Head of caudate nucleus (tissue), 42 donors: ENCODE data around the gene CGN.
"Not testable (repeated sequence)": the region's sequence is repeated elsewhere in the genome, so short reads cannot be mapped to it uniquely, and the experiment has no call there.

Source experiments
- DNase-seq, 42 donors: peaks; one replicate each; pipeline versions ENCODE4 v3.0.0 to v3.0.0-alpha.2; 2020 to 2021; ENCODE audit warnings: mixed read lengths in 7 of 42
- intact Hi-C: fragments of 100-400 bp; cut with DNase I; formaldehyde crosslinking; loops from one replicate; pipeline ENCODE4 v1.15.0; 2022

Gene CGN

GRCh38 chr1:151518431-151518830, 7.2 kb downstream of the CGN start:
- DNase-seq = no peak
- intact Hi-C loops = no loop called here

DNA sequence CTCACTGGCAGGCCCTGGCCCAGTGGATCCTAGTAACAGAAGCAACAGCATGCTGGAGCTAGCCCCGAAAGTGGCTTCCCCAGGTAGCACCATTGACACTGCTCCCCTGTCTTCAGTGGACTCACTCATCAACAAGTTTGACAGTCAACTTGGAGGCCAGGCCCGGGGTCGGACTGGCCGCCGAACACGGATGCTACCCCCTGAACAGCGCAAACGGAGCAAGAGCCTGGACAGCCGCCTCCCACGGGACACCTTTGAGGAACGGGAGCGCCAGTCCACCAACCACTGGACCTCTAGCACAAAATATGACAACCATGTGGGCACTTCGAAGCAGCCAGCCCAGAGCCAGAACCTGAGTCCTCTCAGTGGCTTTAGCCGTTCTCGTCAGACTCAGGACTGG, 7.7 kb downstream of the CGN start:
- intact Hi-C loops = no loop called here
- DNase-seq = no peak

DNA sequence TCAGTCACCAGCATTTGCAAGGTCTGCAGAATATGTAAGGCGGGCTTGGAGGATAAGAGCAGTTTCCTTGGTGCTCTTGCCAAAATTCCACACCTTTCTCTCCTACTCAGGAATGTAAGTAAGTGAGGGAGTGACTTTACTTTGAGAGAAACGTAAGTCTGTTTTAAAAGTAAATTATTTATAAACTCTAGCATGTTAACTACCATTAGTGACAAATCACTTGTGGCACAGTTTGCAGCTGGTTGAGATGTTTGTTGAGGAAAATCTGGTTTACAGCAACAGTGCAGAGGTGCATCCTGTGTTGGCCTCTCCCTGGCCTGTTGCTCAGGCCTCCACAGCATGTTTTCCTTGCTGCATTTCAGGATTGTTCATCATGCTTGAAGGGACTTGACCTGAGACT, 8.5 kb downstream of the CGN start:
- no peak for DNase-seq
- intact Hi-C loops = no loop called here

DNA sequence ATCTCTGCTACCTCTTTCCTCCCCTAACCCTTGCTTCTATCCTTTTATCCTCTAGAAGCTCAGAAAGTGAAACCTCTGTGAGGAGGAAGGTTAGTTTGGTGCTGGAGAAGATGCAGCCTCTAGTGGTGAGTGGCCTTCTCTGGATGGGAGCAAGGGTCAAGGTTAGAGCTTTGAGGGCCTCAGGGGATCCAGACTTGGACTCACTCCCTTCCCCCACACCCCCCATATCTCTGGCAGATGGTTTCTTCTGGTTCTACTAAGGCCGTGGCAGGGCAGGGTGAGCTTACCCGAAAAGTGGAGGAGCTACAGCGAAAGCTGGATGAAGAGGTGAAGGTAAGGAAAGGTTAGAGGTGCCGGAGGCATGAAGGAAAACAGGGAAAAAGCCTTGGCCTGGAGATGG, 9.2 kb downstream of the CGN start:
- intact Hi-C loops = no loop called here

DNA sequence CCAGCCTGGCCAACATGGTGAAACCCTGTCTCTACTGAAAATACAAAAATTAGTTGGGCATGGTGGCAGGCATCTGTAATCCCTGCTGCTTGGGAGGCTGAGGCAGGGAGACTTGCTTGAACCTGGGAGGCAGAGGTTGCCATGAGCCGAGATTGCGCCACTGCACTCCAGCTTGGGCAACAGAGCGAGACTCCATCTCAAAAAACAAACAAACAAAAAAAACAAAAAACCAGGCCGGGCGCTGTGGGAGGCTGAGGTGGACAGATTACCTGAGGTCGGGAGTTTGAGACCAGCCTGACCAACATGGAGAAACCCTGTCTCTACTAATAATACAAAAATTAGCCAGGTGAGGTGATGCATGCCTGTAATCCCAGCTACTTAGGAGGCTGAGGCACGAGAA, 11.2 kb downstream of the CGN start:
- DNase-seq, intact Hi-C loops: not testable (repeated sequence)

More for the DNA sequence above, 9.2 kb downstream of the CGN start:
- DNase-seq = no peak

DNA sequence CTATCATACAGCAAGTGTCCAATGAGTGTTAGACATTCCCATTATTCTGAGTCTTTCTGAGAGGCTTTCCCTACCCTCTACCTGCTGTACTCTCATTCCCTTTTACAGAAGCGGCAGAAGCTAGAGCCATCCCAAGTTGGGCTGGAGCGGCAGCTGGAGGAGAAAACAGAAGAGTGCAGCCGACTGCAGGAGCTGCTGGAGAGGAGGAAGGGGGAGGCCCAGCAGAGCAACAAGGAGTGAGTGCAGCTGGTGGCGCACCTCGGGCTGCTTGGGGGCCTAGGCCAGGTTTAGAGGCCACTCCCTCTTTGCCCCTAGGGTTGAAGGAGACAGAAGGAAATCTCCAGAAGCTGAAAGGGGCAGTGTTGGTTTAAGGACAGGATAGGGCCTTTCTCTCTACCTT, 12.1 kb downstream of the CGN start:
- no peak for DNase-seq
- intact Hi-C loops = no loop called here

GRCh38 chr1:151524736-151525135, 13.5 kb downstream of the CGN start:
- no peak for DNase-seq
- intact Hi-C loops = no loop called here

DNA sequence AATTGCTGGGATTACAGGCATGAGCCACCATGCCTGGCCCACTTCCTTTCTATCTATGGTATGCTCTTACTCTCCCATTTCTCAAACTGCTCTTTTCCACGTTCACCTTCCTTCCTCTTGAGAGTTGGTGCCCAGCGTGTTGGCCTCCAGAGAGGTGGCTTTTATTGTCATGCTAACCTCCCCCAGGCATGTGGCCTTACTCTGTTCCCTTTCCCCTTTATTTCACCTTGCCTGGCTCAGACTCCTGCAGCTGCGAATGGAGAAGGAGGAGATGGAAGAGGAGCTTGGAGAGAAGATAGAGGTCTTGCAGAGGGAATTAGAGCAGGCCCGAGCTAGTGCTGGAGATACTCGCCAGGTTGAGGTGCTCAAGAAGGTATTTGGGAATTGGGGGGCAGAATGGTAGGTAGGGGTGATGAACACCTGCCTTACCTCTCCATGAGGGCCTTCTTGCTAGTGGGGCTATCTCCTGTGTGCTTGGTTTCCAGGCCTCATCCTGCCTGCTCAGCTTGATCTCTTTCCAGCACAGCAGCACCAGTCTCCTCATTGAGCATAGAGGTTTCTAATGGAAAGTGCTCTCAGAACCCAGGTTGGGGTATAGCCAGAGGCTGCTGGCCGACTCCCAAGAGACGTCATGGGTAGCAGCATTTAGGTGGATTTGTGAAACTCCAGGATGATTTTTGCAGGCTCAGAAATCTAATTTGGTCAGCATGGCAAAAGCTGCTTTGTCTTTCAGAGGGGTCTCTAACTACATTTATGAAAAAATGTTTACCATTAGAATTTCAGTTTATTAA, 15.7 kb downstream of the CGN start:
- intact Hi-C loops = no loop called here
- no peak for DNase-seq

- intact Hi-C loops = no loop called here
- no peak for DNase-seq
These were observed 18.1 kb downstream of the CGN start for GRCh38 chr1:151529211-151529702.

DNA sequence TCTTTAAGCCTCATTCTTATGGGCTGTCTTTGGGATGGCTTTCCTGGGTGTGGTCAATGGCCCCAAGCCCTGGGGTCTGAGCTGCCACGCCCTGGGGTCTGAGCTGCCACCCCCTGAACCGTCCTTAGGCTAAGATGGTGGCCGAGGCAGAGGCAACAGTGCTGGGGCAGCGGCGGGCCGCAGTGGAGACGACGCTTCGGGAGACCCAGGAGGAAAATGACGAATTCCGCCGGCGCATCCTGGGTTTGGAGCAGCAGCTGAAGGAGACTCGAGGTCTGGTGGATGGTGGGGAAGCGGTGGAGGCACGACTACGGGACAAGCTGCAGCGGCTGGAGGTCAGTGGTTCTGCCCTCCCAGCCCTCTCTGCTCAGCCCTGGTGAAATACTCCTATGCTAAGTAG, 18.6 kb downstream of the CGN start:
- intact Hi-C loops = loop anchor here (5.0 kb wide), 1 partner anchor 72 kb away; the partner anchor contains the start of gene POGZ
- DNase-seq = no peak

GRCh38 chr1:151530461-151530860, 19.3 kb downstream of the CGN start:
- no peak for DNase-seq
- intact Hi-C loops = loop anchor here (5.0 kb wide), 1 partner anchor 73 kb away; the partner anchor contains the start of gene POGZ

- no peak for DNase-seq
- intact Hi-C loops = loop anchor here (5.0 kb wide), 1 partner anchor 77 kb away; the partner anchor contains the start of gene POGZ
These were observed 22.7 kb downstream of the CGN start for GRCh38 chr1:151533870-151534269.

DNA sequence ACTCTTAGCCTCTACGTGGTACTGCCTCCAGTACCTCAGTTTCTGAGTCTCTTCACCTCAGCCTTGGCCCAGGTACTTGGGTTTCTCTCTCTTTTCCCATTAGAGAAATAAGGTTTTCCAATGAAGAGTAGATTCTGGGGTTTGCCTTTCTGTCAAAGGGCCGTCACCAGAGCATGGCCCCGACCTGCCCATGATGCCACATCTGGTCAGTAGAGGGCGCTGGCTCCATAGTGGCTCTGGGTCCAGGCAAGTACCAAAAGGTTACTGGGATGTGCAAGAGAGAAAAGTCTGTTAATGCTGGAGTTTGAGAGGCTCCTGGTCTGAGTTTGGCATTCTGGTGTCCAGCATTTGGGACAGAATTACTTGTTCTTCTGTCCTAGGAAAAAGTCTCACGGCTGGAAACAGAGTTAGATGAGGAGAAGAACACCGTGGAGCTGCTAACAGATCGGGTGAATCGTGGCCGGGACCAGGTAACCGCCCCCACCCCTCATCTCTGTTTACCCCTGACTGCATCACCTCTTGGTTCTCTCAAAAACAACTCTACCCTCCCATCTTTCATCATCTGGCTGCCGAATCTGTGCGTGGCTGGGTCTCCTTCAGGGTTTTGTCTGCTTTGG, 23.6 kb downstream of the CGN start:
- intact Hi-C loops = loop anchor here (5.0 kb wide), 2 partner anchors 77 to 198 kb away; partner anchors contain the start of gene POGZ

DNA sequence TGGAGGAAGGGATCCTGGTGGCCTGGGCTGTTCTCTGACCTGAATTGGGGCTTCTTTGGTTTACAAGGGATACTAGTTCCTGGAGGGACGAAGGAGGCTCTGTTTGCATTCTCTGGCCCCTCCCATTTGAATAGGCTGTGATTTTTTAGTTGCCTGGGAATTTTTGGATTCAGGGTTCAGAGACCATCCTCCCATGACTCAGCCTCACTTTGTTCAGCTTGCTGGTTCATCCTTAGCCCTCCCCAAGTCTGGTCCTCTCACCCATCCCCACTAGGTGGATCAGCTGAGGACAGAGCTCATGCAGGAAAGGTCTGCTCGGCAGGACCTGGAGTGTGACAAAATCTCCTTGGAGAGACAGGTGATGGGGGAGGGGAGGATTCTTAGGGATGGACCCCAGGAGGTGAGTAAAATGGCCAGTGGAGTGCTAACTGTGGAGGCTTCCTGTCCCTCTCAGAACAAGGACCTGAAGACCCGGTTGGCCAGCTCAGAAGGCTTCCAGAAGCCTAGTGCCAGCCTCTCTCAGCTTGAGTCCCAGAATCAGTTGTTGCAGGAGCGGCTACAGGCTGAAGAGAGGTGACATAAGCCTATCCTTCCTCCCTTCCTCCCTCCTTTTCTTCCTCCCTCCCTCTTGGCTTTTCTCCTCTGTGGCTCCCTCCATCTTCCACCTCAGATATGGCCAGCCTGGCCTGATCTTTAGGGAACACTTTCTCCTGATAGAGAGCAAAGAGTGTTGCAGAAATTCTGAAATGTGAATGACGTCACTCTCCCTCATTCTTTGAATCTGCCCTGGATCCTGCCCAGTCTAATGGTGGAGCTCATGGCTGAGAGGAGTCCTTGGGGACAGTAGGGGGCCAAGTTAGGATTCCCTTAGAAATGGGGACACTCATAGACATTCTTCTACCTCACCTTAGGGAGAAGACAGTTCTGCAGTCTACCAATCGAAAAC, 24.4 kb downstream of the CGN start:
- no peak for DNase-seq
- intact Hi-C loops = loop anchor here (5.0 kb wide), 1 partner anchor 197 kb away; no protein-coding TSS in a partner anchor

More for the DNA sequence above, 23.6 kb downstream of the CGN start:
- peak; percentile 56 to 93 (median 84) for DNase-seq

- intact Hi-C loops = loop anchor here (5.0 kb wide), 1 partner anchor 196 kb away; no protein-coding TSS in a partner anchor
- DNase-seq = no peak
These were observed 25.3 kb downstream of the CGN start for GRCh38 chr1:151536499-151536898.

DNA sequence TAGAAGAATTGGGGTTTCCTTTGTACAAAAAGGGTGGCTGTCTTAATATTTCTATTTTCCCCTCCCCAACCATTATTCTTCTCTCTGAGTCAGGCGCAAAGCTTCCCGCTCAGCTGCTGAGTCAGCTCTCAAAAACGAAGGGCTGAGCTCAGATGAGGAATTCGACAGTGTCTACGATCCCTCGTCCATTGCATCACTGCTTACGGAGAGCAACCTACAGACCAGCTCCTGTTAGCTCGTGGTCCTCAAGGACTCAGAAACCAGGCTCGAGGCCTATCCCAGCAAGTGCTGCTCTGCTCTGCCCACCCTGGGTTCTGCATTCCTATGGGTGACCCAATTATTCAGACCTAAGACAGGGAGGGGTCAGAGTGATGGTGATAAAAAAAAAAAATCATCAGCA, 25.9 kb downstream of the CGN start:
- DNase-seq = no peak
- intact Hi-C loops = loop anchor here (5.0 kb wide), 1 partner anchor 195 kb away; no protein-coding TSS in a partner anchor

- intact Hi-C loops = loop anchor here (5.0 kb wide), 1 partner anchor 193 kb away; no protein-coding TSS in a partner anchor
- DNase-seq = peak in 37 of 42 donors; percentile 10 to 64 (median 36)
These were observed 28.3 kb downstream of the CGN start for GRCh38 chr1:151539321-151540020.
